Natural killer cell treated with Interleukin-12 subunit alpha and Interleukin-12 subunit beta and Interleukin-15 and Interleukin-18, amount 100 ng/mL, for 72 hours (primary cell): ENCODE results near the gene ALG5. TPM values are rescaled to one million over a fixed set of nuclear protein-coding genes. Genes with fewer than 3 reads are reported as not detected.
A peak's percentile ranks its signal among the peaks of the same experiment; 100 is the strongest.

ENCODE experiments used
- ATAC-seq, 2 donors: fragments of 150-1000 bp; cut with Tn5 transposase in 1 of 2; sonication (Bioruptor Pico), chemical (Tn5 transposase) in 1 of 2; 2 replicates each; pipeline ENCODE4 v1.10.0; 2021
- DNase-seq: peaks from one replicate; pipeline ENCODE4 v3.0.0; 2022; ENCODE audit warnings: low spot score
- H3K27ac Mint-ChIP-seq, 2 donors: 1 replicate in 1 of 2; 2 replicates in 1 of 2; pipeline ENCODE4 v1.8.0; 2022; ENCODE audit warnings: mixed read lengths in 2 of 2, mild to moderate bottlenecking in 1 of 2, moderate library complexity in 1 of 2
- H3K27me3 Mint-ChIP-seq, 2 donors: 1 replicate in 1 of 2; 2 replicates in 1 of 2; pipeline ENCODE4 v1.8.0; 2022; ENCODE audit warnings: mixed read lengths in 2 of 2
- H3K36me3 Mint-ChIP-seq: one replicate; pipeline ENCODE4 v1.8.0; 2022; ENCODE audit warnings: mixed read lengths
- H3K4me1 Mint-ChIP-seq, 2 donors: 1 replicate in 1 of 2; 2 replicates in 1 of 2; pipeline ENCODE4 v1.8.0; 2022; ENCODE audit warnings: low read depth in 2 of 2, mixed read lengths in 2 of 2, mild to moderate bottlenecking in 1 of 2
- H3K4me3 Mint-ChIP-seq: one replicate; pipeline ENCODE4 v1.8.0; 2022; ENCODE audit warnings: mixed read lengths
- H3K9me3 Mint-ChIP-seq: 2 replicates; pipeline ENCODE4 v1.8.0; 2022; ENCODE audit warnings: mixed read lengths
- total RNA-seq, 2 donors: library from RNA; stranded (reverse); gene quantifications; one replicate each; pipeline ENCODE4 v1.2.3, GENCODE V29; 2022

The ALG5 gene
- 10 to 100 TPM; 34.7 to 34.9 TPM for total RNA-seq

- H3K27ac Mint-ChIP-seq: peak within 1 kb of the TSS; percentile 99
- peaks cover 21% of the 10 kb centered on the region for H3K36me3 Mint-ChIP-seq
- no peaks in the 10 kb centered on the region for H3K27me3 Mint-ChIP-seq
- peak within 1 kb of the TSS; percentile 94 for H3K4me3 Mint-ChIP-seq
- H3K4me1 Mint-ChIP-seq: peaks cover 32 to 37% of the 10 kb centered on the region in 2 donors
- ATAC-seq (peak; percentile 89 to 90), DNase-seq (peak; percentile 94)
- no peaks in the 10 kb centered on the region for H3K9me3 Mint-ChIP-seq
These were observed at the start of gene ALG5 for GRCh38 chr13:36999054-36999714. TSS of gene ALG5 (minus strand) at chr13:36999340. CDS start at chr13:36999300, 40 bp downstream.

- DNase-seq (no peak), ATAC-seq (no peak)
- Mint-ChIP-seq H3K36me3 (peaks cover 5% of the 10 kb centered on the region), H3K27ac (no peak overlapping the region), H3K9me3 (no peaks in the 10 kb centered on the region), H3K4me1 (peaks cover 6 to 7% of the 10 kb centered on the region in 2 donors), H3K27me3 (no peaks in the 10 kb centered on the region), H3K4me3 (no peak overlapping the region)
These were observed 48.7 kb upstream of the ALG5 start for GRCh38 chr13:37047846-37048245.

GRCh38 chr13:37047032-37047431 is 47.9 kb upstream of the ALG5 start:
- Mint-ChIP-seq H3K4me1 (peaks cover 2% of the 10 kb centered on the region in 2 donors), H3K27ac (no peak overlapping the region), H3K36me3 (peaks cover 13% of the 10 kb centered on the region), H3K27me3 (no peaks in the 10 kb centered on the region), H3K9me3 (no peaks in the 10 kb centered on the region), H3K4me3 (no peak overlapping the region)
- DNase-seq: no peak
- no peak for ATAC-seq

- Mint-ChIP-seq H3K27ac (no peak overlapping the region), H3K27me3 (no peaks in the 10 kb centered on the region), H3K4me1 (no peaks in the 10 kb centered on the region), H3K9me3 (no peaks in the 10 kb centered on the region), H3K36me3 (peaks cover 19% of the 10 kb centered on the region), H3K4me3 (no peak overlapping the region)
- no peak for ATAC-seq
- no peak for DNase-seq
These were observed 46.9 kb upstream of the ALG5 start for GRCh38 chr13:37046062-37046461.

GRCh38 chr13:37040789-37041188 is 41.6 kb upstream of the ALG5 start:
- no peaks in the 10 kb centered on the region for H3K4me1 Mint-ChIP-seq
- ATAC-seq (no peak), DNase-seq (no peak)
- H3K36me3 Mint-ChIP-seq: peaks cover 27% of the 10 kb centered on the region
- no peaks in the 10 kb centered on the region for H3K27me3 Mint-ChIP-seq
- H3K27ac Mint-ChIP-seq: no peak overlapping the region
- no peak overlapping the region for H3K4me3 Mint-ChIP-seq
- H3K9me3 Mint-ChIP-seq: no peaks in the 10 kb centered on the region

- peaks cover 27% of the 10 kb centered on the region for H3K36me3 Mint-ChIP-seq
These were observed 40.8 kb upstream of the ALG5 start for GRCh38 chr13:37039896-37040295.

GRCh38 chr13:37037241-37037640 is 38.1 kb upstream of the ALG5 start:
- ATAC-seq (no peak), DNase-seq (no peak)
- Mint-ChIP-seq H3K36me3 (peaks cover 15% of the 10 kb centered on the region), H3K27me3 (no peaks in the 10 kb centered on the region), H3K9me3 (no peaks in the 10 kb centered on the region), H3K4me3 (no peak overlapping the region), H3K4me1 (no peaks in the 10 kb centered on the region), H3K27ac (no peak overlapping the region)

More at GRCh38 chr13:37039896-37040295, 40.8 kb upstream of the ALG5 start:
- no peaks in the 10 kb centered on the region for H3K4me1 Mint-ChIP-seq
- no peak overlapping the region for H3K4me3 Mint-ChIP-seq
- no peaks in the 10 kb centered on the region for H3K27me3 Mint-ChIP-seq
- no peak overlapping the region for H3K27ac Mint-ChIP-seq
- no peak for ATAC-seq
- DNase-seq: no peak
- no peaks in the 10 kb centered on the region for H3K9me3 Mint-ChIP-seq

GRCh38 chr13:37029617-37030016 is 30.5 kb upstream of the ALG5 start:
- Mint-ChIP-seq H3K27ac (no peak overlapping the region), H3K4me1 (peaks cover 0 to 3% of the 10 kb centered on the region in 2 donors), H3K36me3 (peaks cover 12% of the 10 kb centered on the region), H3K27me3 (no peaks in the 10 kb centered on the region), H3K9me3 (no peaks in the 10 kb centered on the region), H3K4me3 (no peak overlapping the region)
- no peak for DNase-seq
- no peak for ATAC-seq

- DNase-seq (no peak), ATAC-seq (no peak)
- Mint-ChIP-seq H3K4me3 (no peak overlapping the region), H3K4me1 (peaks cover 0 to 3% of the 10 kb centered on the region in 2 donors), H3K9me3 (no peaks in the 10 kb centered on the region), H3K27ac (no peak overlapping the region), H3K27me3 (no peaks in the 10 kb centered on the region), H3K36me3 (peaks cover 24% of the 10 kb centered on the region)
These were observed 28.5 kb upstream of the ALG5 start for GRCh38 chr13:37027639-37028038.

GRCh38 chr13:37026771-37027170 is 27.6 kb upstream of the ALG5 start:
- no peak for ATAC-seq
- no peaks in the 10 kb centered on the region for H3K9me3 Mint-ChIP-seq
- peaks cover 25% of the 10 kb centered on the region for H3K36me3 Mint-ChIP-seq
- no peaks in the 10 kb centered on the region for H3K27me3 Mint-ChIP-seq
- H3K27ac Mint-ChIP-seq: no peak overlapping the region
- DNase-seq: no peak
- H3K4me3 Mint-ChIP-seq: no peak overlapping the region
- H3K4me1 Mint-ChIP-seq: peaks cover 0 to under 1% of the 10 kb centered on the region in 2 donors

GRCh38 chr13:37023871-37024270 is 24.7 kb upstream of the ALG5 start:
- H3K36me3 Mint-ChIP-seq: peaks cover 19% of the 10 kb centered on the region
- H3K9me3 Mint-ChIP-seq: no peaks in the 10 kb centered on the region
- no peaks in the 10 kb centered on the region for H3K4me1 Mint-ChIP-seq
- DNase-seq (no peak), ATAC-seq (no peak)
- H3K4me3 Mint-ChIP-seq: no peak overlapping the region
- H3K27me3 Mint-ChIP-seq: no peaks in the 10 kb centered on the region
- H3K27ac Mint-ChIP-seq: peak overlapping the region; percentile 10 to 38

GRCh38 chr13:37014609-37015008 is 15.5 kb upstream of the ALG5 start:
- Mint-ChIP-seq H3K36me3 (peaks cover 43% of the 10 kb centered on the region), H3K27me3 (no peaks in the 10 kb centered on the region), H3K9me3 (no peaks in the 10 kb centered on the region), H3K4me1 (peaks cover 3 to 10% of the 10 kb centered on the region in 2 donors), H3K27ac (no peak overlapping the region), H3K4me3 (no peak overlapping the region)
- no peak for DNase-seq
- no peak for ATAC-seq

- H3K27ac Mint-ChIP-seq: peak overlapping the region in 1 of 2 donors; percentile 41
- ATAC-seq: no peak
- H3K36me3 Mint-ChIP-seq: peaks cover 53% of the 10 kb centered on the region
- H3K4me3 Mint-ChIP-seq: no peak overlapping the region
- DNase-seq: no peak
- peaks cover 9 to 16% of the 10 kb centered on the region in 2 donors for H3K4me1 Mint-ChIP-seq
- no peaks in the 10 kb centered on the region for H3K9me3 Mint-ChIP-seq
- H3K27me3 Mint-ChIP-seq: no peaks in the 10 kb centered on the region
These were observed 12.6 kb upstream of the ALG5 start for GRCh38 chr13:37011788-37012187.

GRCh38 chr13:37011002-37011401 is 11.9 kb upstream of the ALG5 start:
- Mint-ChIP-seq H3K27ac (peak overlapping the region in 1 of 2 donors; percentile 38), H3K27me3 (no peaks in the 10 kb centered on the region), H3K9me3 (no peaks in the 10 kb centered on the region), H3K4me3 (no peak overlapping the region), H3K36me3 (peaks cover 47% of the 10 kb centered on the region), H3K4me1 (peaks cover 9 to 16% of the 10 kb centered on the region in 2 donors)
- ATAC-seq: no peak
- no peak for DNase-seq

- no peak overlapping the region for H3K4me3 Mint-ChIP-seq
- H3K4me1 Mint-ChIP-seq: peaks cover 6 to 10% of the 10 kb centered on the region in 2 donors
- H3K9me3 Mint-ChIP-seq: no peaks in the 10 kb centered on the region
- H3K36me3 Mint-ChIP-seq: peaks cover 42% of the 10 kb centered on the region
- no peaks in the 10 kb centered on the region for H3K27me3 Mint-ChIP-seq
- ATAC-seq (no peak), DNase-seq (no peak)
- H3K27ac Mint-ChIP-seq: peak overlapping the region in 1 of 2 donors; percentile 38
These were observed 11.3 kb upstream of the ALG5 start for GRCh38 chr13:37010424-37010823.
